Astrocyte (in vitro differentiated cells and primary cell): ENCODE results near the gene TMF1.

ENCODE experiments used
- EZH2 ChIP-seq: IDR thresholded peaks from 2 replicates; pipeline ENCODE4 v1.6.1; 2012; ENCODE audit warnings: mild to moderate bottlenecking, low read length, inconsistent platforms; ENCODE audit not compliant: insufficient read depth
- TF ChIP-seq, protein P1 (sequence below): IDR thresholded peaks from 2 replicates; pipeline ENCODE4 v1.5.1; 2011; ENCODE audit warnings: low read depth, mild to moderate bottlenecking, inconsistent platforms, low read length, moderate library complexity; ENCODE audit not compliant: insufficient read depth

DNA sequence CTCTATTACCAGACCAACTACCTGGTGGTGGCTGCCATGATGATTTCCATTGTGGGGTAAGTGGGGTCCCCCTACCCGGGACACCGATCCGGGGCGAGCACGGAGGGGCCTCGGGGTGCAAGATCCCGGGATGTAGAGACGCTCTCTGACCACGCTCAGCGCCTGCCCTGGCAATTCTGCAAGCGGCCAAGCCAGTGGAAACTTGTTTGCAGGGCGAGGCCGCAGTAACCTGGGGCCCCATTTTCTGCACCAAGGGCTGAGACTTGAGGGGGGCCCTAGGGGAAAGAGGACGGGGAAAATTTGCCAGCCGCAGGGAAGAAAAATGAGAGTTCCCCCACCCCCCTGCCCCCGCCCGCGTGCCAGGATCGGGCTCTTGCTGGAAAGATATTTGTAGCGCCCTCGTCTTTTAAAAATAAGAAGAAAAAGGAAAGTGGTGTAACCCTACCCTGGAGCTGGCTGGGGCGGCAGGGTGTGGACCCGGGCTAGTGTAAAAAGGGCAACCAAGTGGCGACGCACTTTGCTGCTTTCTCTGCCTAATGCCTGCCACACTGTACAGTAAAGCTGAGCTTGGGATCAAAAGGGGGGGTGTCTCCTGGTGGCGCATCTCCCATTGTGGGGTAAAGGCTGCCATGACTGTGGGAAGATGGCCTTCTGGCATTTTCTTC is 33.2 kb upstream of the TMF1 start:
- TF ChIP-seq, protein P1, sequence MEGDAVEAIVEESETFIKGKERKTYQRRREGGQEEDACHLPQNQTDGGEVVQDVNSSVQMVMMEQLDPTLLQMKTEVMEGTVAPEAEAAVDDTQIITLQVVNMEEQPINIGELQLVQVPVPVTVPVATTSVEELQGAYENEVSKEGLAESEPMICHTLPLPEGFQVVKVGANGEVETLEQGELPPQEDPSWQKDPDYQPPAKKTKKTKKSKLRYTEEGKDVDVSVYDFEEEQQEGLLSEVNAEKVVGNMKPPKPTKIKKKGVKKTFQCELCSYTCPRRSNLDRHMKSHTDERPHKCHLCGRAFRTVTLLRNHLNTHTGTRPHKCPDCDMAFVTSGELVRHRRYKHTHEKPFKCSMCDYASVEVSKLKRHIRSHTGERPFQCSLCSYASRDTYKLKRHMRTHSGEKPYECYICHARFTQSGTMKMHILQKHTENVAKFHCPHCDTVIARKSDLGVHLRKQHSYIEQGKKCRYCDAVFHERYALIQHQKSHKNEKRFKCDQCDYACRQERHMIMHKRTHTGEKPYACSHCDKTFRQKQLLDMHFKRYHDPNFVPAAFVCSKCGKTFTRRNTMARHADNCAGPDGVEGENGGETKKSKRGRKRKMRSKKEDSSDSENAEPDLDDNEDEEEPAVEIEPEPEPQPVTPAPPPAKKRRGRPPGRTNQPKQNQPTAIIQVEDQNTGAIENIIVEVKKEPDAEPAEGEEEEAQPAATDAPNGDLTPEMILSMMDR = no peak
- TF ChIP-seq EZH2 = no peak
